ENCODE data around the gene GPC5.

Gene GPC5

DNA sequence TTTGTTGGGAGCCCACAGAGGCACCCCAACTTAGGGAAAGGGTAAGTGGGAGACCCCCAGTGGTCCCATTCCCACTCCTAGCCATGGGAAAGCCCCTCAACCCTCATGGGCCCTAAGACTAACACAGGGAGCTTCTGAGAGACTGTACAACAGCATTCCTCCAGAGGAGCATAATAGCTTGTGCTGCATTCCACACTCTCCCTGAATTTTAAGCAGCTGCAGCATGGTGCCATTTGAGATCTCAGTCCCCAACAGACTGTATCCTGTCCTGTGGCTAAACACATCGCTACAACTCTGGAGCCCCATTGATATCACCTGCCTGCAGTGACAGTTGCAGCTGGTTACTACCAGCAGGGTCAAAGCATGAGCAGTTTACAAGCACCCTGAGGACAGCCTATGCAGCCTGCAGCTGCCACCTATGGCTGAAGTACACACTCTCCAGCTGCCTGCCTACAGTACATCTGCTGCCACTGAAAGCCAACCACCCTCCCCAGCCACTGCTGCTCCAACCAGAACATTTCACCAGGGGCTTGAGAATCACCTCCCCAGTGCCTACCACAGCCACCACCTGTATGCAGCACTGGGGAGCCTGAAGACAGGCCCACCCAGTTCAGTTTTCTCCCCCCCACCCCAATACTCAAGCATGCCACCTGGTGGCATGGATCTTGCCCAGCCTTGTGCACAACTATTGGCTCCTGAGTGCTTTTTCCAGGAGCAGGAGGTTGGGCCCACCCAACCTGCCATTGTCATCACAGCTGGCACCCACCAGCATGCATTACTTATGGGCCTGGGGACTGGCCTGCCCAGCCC, 557.3 kb downstream of the GPC5 start:
- H3K36me3 ChIP-seq (ENCODE audit: insufficient read depth, insufficient read length, low read length): no peaks in the 10 kb centered on the region
- no peak for DNase-seq (ENCODE audit: low read depth, low spot score)
- TF ChIP-seq ZNF274 (IDR thresholded peaks at IDR 0.05; ENCODE audit: low read depth, low read length) (no peak), SUZ12 (IDR thresholded peaks at IDR 0.05; ENCODE audit: extremely low read depth, insufficient read depth, insufficient read length) (no peak), YY1 (IDR thresholded peaks at IDR 0.05; ENCODE audit: insufficient read depth, insufficient read length) (no peak)
- no peak overlapping the region for H3K4me3 ChIP-seq (ENCODE audit: insufficient read length, low read depth)
- no peaks in the 10 kb centered on the region for H3K4me1 ChIP-seq (ENCODE audit: insufficient read depth, insufficient read length)
- no peak overlapping the region for H3K9ac ChIP-seq (ENCODE audit: insufficient read length, low read depth)
- no peaks in the 10 kb centered on the region for H3K9me3 ChIP-seq (ENCODE audit: insufficient read depth, low read length)
- no peaks in the 10 kb centered on the region for H3K27me3 ChIP-seq (ENCODE audit: insufficient read depth, insufficient read length)

DNA sequence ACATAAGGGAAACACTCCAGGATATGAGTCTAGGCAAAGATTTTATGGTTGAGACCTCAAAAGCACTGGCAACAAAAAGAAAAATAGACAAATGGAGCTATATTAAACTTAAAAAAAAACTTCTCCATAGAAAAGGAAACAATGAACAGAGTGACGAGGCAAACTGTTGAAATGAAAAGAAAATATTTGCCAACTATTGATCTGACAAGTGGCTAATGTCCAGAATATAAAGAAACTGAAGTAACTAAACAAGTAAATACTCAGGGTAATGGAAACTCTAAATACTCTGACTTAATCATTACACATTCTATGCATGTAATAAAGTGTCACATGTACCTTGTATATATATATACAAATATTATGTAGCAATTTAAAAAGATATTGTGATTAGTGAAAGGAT, 562.5 kb downstream of the GPC5 start:
- no peak for TF ChIP-seq ZNF274 (IDR thresholded peaks at IDR 0.05; ENCODE audit: low read depth, low read length)
- TF ChIP-seq YY1 (IDR thresholded peaks at IDR 0.05; ENCODE audit: insufficient read depth, insufficient read length): no peak
- no peak for TF ChIP-seq SUZ12 (IDR thresholded peaks at IDR 0.05; ENCODE audit: extremely low read depth, insufficient read depth, insufficient read length)
- Histone ChIP-seq H3K9me3 (ENCODE audit: insufficient read depth, low read length) (no peaks in the 10 kb centered on the region), H3K4me3 (ENCODE audit: insufficient read length, low read depth) (no peak overlapping the region), H3K36me3 (ENCODE audit: insufficient read depth, insufficient read length, low read length) (no peaks in the 10 kb centered on the region), H3K9ac (ENCODE audit: insufficient read length, low read depth) (no peak overlapping the region), H3K27me3 (ENCODE audit: insufficient read depth, insufficient read length) (no peaks in the 10 kb centered on the region), H3K4me1 (ENCODE audit: insufficient read depth, insufficient read length) (no peaks in the 10 kb centered on the region)
- DNase-seq (ENCODE audit: low read depth, low spot score): no peak

DNA sequence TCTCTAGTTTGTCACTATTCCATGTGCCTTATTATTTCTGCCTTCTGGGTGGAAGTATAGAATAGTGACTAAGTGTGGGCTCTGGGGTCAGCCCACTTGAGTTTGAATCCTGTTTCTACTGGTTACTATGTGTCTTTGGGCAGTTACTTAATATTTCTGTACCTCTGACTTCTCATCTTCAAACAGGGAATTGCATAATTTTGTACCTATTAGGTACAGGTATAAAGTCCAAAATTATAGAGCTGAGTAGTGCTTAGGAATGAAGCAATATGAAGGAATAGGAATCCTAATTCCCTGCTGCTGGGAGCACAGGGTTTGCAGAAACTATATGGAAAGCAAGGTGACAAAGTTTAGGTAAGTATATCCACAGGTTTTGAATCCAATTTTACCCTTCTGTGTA, 564.5 kb downstream of the GPC5 start:
- Histone ChIP-seq H3K4me3 (ENCODE audit: insufficient read length, low read depth) (no peak overlapping the region), H3K27me3 (ENCODE audit: insufficient read depth, insufficient read length) (no peaks in the 10 kb centered on the region), H3K9ac (ENCODE audit: insufficient read length, low read depth) (no peak overlapping the region), H3K9me3 (ENCODE audit: insufficient read depth, low read length) (no peaks in the 10 kb centered on the region), H3K4me1 (ENCODE audit: insufficient read depth, insufficient read length) (no peaks in the 10 kb centered on the region), H3K36me3 (ENCODE audit: insufficient read depth, insufficient read length, low read length) (no peaks in the 10 kb centered on the region)
- no peak for DNase-seq (ENCODE audit: low read depth, low spot score)
- no peak for TF ChIP-seq SUZ12 (IDR thresholded peaks at IDR 0.05; ENCODE audit: extremely low read depth, insufficient read depth, insufficient read length)
- no peak for TF ChIP-seq ZNF274 (IDR thresholded peaks at IDR 0.05; ENCODE audit: low read depth, low read length)
- no peak for TF ChIP-seq YY1 (IDR thresholded peaks at IDR 0.05; ENCODE audit: insufficient read depth, insufficient read length)

DNA sequence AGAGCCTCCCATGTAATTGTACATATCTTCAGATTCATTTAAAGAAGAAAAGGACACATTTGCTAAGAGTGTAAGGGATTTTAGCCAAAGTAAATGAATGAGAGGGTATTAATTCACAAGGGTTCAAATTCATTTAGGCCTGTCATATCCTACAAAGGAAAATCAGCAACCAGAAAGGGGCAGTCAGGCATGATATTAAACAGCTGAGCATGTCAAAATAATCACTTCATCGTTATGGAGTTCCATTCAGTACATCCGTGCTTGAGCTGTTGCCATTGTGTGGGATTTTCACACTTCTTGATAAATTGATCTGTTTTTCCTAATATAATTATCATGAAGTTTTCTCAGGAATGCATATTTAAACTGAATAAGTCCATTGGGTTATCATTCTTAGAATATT, 567.1 kb downstream of the GPC5 start:
- TF ChIP-seq SUZ12 (IDR thresholded peaks at IDR 0.05; ENCODE audit: extremely low read depth, insufficient read depth, insufficient read length) (no peak), YY1 (IDR thresholded peaks at IDR 0.05; ENCODE audit: insufficient read depth, insufficient read length) (no peak), ZNF274 (IDR thresholded peaks at IDR 0.05; ENCODE audit: low read depth, low read length) (no peak)
- Histone ChIP-seq H3K36me3 (ENCODE audit: insufficient read depth, insufficient read length, low read length) (no peaks in the 10 kb centered on the region), H3K4me3 (ENCODE audit: insufficient read length, low read depth) (no peak overlapping the region), H3K9me3 (ENCODE audit: insufficient read depth, low read length) (no peaks in the 10 kb centered on the region), H3K9ac (ENCODE audit: insufficient read length, low read depth) (no peak overlapping the region), H3K27me3 (ENCODE audit: insufficient read depth, insufficient read length) (no peaks in the 10 kb centered on the region), H3K4me1 (ENCODE audit: insufficient read depth, insufficient read length) (no peaks in the 10 kb centered on the region)
- DNase-seq (ENCODE audit: low read depth, low spot score): no peak

DNA sequence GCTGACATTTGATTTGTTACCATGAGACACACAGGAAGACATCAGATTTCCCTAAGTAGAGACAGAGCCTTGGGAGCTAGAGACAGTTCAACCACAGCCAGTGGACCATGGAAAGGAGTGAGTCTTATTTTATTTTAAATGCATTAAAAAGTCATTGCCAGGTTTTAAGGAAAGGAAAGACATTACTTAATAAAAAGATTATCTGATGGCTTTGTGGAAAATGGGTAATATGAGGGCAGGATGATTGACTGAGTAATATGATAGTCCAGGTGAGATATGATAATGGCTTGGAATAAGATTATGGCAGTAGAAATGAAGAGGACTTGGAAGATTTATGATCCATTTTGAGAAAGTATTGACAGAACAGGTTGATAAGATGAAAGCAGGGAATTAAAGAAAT, 580.1 kb downstream of the GPC5 start:
- Histone ChIP-seq H3K27me3 (ENCODE audit: insufficient read depth, insufficient read length) (no peaks in the 10 kb centered on the region), H3K4me1 (ENCODE audit: insufficient read depth, insufficient read length) (no peaks in the 10 kb centered on the region), H3K4me3 (ENCODE audit: insufficient read length, low read depth) (no peak overlapping the region), H3K36me3 (ENCODE audit: insufficient read depth, insufficient read length, low read length) (no peaks in the 10 kb centered on the region), H3K9ac (ENCODE audit: insufficient read length, low read depth) (no peak overlapping the region), H3K9me3 (ENCODE audit: insufficient read depth, low read length) (no peaks in the 10 kb centered on the region)
- DNase-seq (ENCODE audit: low read depth, low spot score): no peak
- TF ChIP-seq YY1 (IDR thresholded peaks at IDR 0.05; ENCODE audit: insufficient read depth, insufficient read length): no peak
- TF ChIP-seq SUZ12 (IDR thresholded peaks at IDR 0.05; ENCODE audit: extremely low read depth, insufficient read depth, insufficient read length): no peak
- TF ChIP-seq ZNF274 (IDR thresholded peaks at IDR 0.05; ENCODE audit: low read depth, low read length): no peak

DNA sequence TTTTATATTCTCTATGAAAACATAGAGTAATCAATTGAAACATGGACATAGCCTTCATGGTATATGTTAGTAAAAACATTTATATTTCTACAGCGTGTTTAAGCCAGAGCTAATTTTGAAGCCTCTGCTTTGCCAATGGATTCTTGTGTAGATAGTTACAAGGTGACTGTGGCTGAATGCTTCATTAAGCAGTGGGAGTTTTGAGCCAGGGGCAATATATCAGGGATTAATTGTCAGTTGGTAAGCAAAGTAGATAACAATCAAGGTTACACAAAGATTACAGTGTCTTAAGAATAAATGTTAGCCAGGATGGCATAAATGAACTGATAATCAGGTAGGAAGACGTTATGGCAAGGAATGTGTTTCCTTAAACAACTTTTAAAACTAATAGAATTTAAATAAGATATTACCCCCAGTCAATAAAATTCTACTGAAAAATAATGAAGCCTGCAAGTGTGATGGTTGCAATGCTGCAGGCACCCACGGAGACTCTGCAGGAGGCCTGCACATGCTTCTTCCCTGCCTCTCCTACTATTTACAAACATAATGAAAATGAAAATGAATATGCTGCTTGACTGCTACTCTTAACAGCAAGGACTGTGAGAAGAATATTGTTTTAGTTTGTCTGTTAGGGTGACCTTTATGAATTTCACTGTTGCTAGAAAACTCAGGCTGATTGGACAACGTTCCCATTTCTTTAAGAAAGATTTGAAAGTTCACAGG, 588.5 kb downstream of the GPC5 start:
- no peak for DNase-seq (ENCODE audit: low read depth, low spot score)
- no peaks in the 10 kb centered on the region for H3K9me3 ChIP-seq (ENCODE audit: insufficient read depth, low read length)
- no peaks in the 10 kb centered on the region for H3K4me1 ChIP-seq (ENCODE audit: insufficient read depth, insufficient read length)
- H3K9ac ChIP-seq (ENCODE audit: insufficient read length, low read depth): no peak overlapping the region
- H3K27me3 ChIP-seq (ENCODE audit: insufficient read depth, insufficient read length): no peaks in the 10 kb centered on the region
- H3K36me3 ChIP-seq (ENCODE audit: insufficient read depth, insufficient read length, low read length): no peaks in the 10 kb centered on the region
- no peak overlapping the region for H3K4me3 ChIP-seq (ENCODE audit: insufficient read length, low read depth)
- TF ChIP-seq ZNF274 (IDR thresholded peaks at IDR 0.05; ENCODE audit: low read depth, low read length) (no peak), SUZ12 (IDR thresholded peaks at IDR 0.05; ENCODE audit: extremely low read depth, insufficient read depth, insufficient read length) (no peak), YY1 (IDR thresholded peaks at IDR 0.05; ENCODE audit: insufficient read depth, insufficient read length) (no peak)

DNA sequence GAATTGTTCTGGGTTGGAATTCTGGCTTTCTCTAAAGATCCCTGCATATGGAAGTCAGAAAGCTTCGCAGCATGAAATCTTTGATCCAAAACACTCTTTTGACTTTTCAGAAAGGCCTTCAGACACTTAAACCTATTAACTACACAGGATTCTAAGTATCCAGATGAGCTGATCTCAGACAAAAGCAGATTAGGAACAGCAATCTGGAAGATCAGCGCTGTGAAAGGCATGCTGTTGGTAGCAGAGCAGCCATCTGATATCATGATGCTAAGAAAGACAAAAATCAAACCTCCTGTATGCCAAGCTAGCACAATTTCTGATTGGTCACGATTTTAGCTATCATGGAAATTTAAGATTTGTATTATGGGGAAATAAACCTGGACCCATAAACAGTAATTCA, 589.9 kb downstream of the GPC5 start:
- no peak for DNase-seq (ENCODE audit: low read depth, low spot score)
- no peaks in the 10 kb centered on the region for H3K27me3 ChIP-seq (ENCODE audit: insufficient read depth, insufficient read length)
- no peak for TF ChIP-seq YY1 (IDR thresholded peaks at IDR 0.05; ENCODE audit: insufficient read depth, insufficient read length)
- no peak for TF ChIP-seq SUZ12 (IDR thresholded peaks at IDR 0.05; ENCODE audit: extremely low read depth, insufficient read depth, insufficient read length)
- TF ChIP-seq ZNF274 (IDR thresholded peaks at IDR 0.05; ENCODE audit: low read depth, low read length): no peak
- H3K36me3 ChIP-seq (ENCODE audit: insufficient read depth, insufficient read length, low read length): no peaks in the 10 kb centered on the region
- no peak overlapping the region for H3K9ac ChIP-seq (ENCODE audit: insufficient read length, low read depth)
- no peaks in the 10 kb centered on the region for H3K9me3 ChIP-seq (ENCODE audit: insufficient read depth, low read length)
- no peaks in the 10 kb centered on the region for H3K4me1 ChIP-seq (ENCODE audit: insufficient read depth, insufficient read length)
- H3K4me3 ChIP-seq (ENCODE audit: insufficient read length, low read depth): no peak overlapping the region
